Activated CD4-positive, alpha-beta memory T cell treated with anti-CD3 and anti-CD28 coated beads for 36 hours (primary cell): ENCODE measurements around the gene FAM25A. TPM values are rescaled to one million over a fixed set of nuclear protein-coding genes. Genes with fewer than 3 reads are reported as not detected.

Source experiments
- CTCF ChIA-PET: fragments of 350-600 bp; sonication (Branson Sonifier 250); formaldehyde crosslinking; loops from one replicate; lab custom pipeline; 2021; ENCODE audit warnings: antibody characterized with exemption, inconsistent platforms; lab: Charles Lee
- POLR2A ChIA-PET: fragments of 350-600 bp; sonication (Branson Sonifier 250); formaldehyde crosslinking; loops from one replicate; lab custom pipeline; 2021; ENCODE audit warnings: antibody characterized with exemption; lab: Charles Lee
- DNase-seq: peaks from one replicate; pipeline ENCODE4 v3.0.0-alpha.2; 2020
- H3K27ac Mint-ChIP-seq: one replicate; pipeline ENCODE4 v1.8.0; 2021; ENCODE audit warnings: mixed read lengths
- H3K27me3 Mint-ChIP-seq: one replicate; pipeline ENCODE4 v1.8.0; 2021; ENCODE audit warnings: mixed read lengths
- H3K36me3 Mint-ChIP-seq: one replicate; pipeline ENCODE4 v1.8.0; 2021; ENCODE audit warnings: mixed read lengths
- H3K4me1 Mint-ChIP-seq: one replicate; pipeline ENCODE4 v1.8.0; 2021; ENCODE audit warnings: low read depth, mixed read lengths
- H3K4me3 Mint-ChIP-seq: one replicate; pipeline ENCODE4 v1.8.0; 2021; ENCODE audit warnings: mild to moderate bottlenecking, mixed read lengths
- H3K9me3 Mint-ChIP-seq: one replicate; pipeline ENCODE4 v1.8.0; 2021; ENCODE audit warnings: mixed read lengths
- intact Hi-C: fragments of 100-400 bp; cut with micrococcal nuclease; formaldehyde crosslinking; loops from one replicate; pipeline ENCODE4 v1.15.1; 2023
- total RNA-seq, 2 experiments: library from RNA; stranded (reverse); gene quantifications; one replicate each; pipeline ENCODE4 v1.2.3, GENCODE V29; 2021

Gene FAM25A
- total RNA-seq, 2 experiments from 2014 or later = not detected

GRCh38 chr10:87053111-87053510 is 33.0 kb downstream of the FAM25A start:
- CTCF ChIA-PET = no interaction called here
- no peaks in the 10 kb centered on the region for H3K4me1 Mint-ChIP-seq
- H3K36me3 Mint-ChIP-seq = peaks cover 44% of the 10 kb centered on the region
- POLR2A ChIA-PET = no interaction called here
- no peak for DNase-seq
- intact Hi-C loops = no loop called here
- no peaks in the 10 kb centered on the region for H3K9me3 Mint-ChIP-seq
- H3K4me3 Mint-ChIP-seq = no peak overlapping the region
- H3K27me3 Mint-ChIP-seq = no peaks in the 10 kb centered on the region
- no peak overlapping the region for H3K27ac Mint-ChIP-seq

- ChIA-PET POLR2A (no interaction called here), CTCF (interaction anchor here (0.8 to 1.1 kb wide), 2 partner anchors 31 to 115 kb away, joined by 3 read pairs; no protein-coding TSS in a partner anchor)
- Mint-ChIP-seq H3K4me1 (no peaks in the 10 kb centered on the region), H3K27ac (no peak overlapping the region), H3K27me3 (no peaks in the 10 kb centered on the region), H3K9me3 (no peaks in the 10 kb centered on the region), H3K36me3 (peaks cover 44% of the 10 kb centered on the region), H3K4me3 (no peak overlapping the region)
- intact Hi-C loops = no loop called here
- no peak for DNase-seq
Observed at GRCh38 chr10:87053577-87054181, 33.6 kb downstream of the FAM25A start.

- Mint-ChIP-seq H3K4me3 (no peak overlapping the region), H3K27me3 (no peaks in the 10 kb centered on the region), H3K36me3 (peaks cover 46% of the 10 kb centered on the region), H3K4me1 (no peaks in the 10 kb centered on the region), H3K27ac (no peak overlapping the region), H3K9me3 (no peaks in the 10 kb centered on the region)
- intact Hi-C loops = no loop called here
- ChIA-PET POLR2A (interaction anchor here (0.8 to 1.0 kb wide), 2 partner anchors 13 to 30 kb away, joined by 3 to 5 read pairs; no protein-coding TSS in a partner anchor), CTCF (interaction anchor here (0.8 to 1.1 kb wide), 3 partner anchors 30 to 116 kb away, joined by 3 to 4 read pairs (median 3); no protein-coding TSS in a partner anchor)
- peak; percentile 46 for DNase-seq
Observed at GRCh38 chr10:87054373-87055295, 34.5 kb downstream of the FAM25A start.

GRCh38 chr10:87058171-87058570 is 38.1 kb downstream of the FAM25A start:
- no peak for DNase-seq
- Mint-ChIP-seq H3K27ac (no peak overlapping the region), H3K36me3 (peaks cover 42% of the 10 kb centered on the region), H3K4me1 (no peaks in the 10 kb centered on the region), H3K9me3 (no peaks in the 10 kb centered on the region), H3K27me3 (no peaks in the 10 kb centered on the region), H3K4me3 (no peak overlapping the region)
- ChIA-PET CTCF (no interaction called here), POLR2A (no interaction called here)
- intact Hi-C loops = no loop called here

- ChIA-PET POLR2A (interaction anchor here (1.0 kb wide), 1 partner anchor 18 kb away, joined by 3 read pairs; no protein-coding TSS in a partner anchor), CTCF (no interaction called here)
- Mint-ChIP-seq H3K4me1 (no peaks in the 10 kb centered on the region), H3K27ac (no peak overlapping the region), H3K27me3 (no peaks in the 10 kb centered on the region), H3K9me3 (no peaks in the 10 kb centered on the region), H3K36me3 (peaks cover 46% of the 10 kb centered on the region), H3K4me3 (no peak overlapping the region)
- intact Hi-C loops = no loop called here
- no peak for DNase-seq
Observed at GRCh38 chr10:87059401-87059800, 39.3 kb downstream of the FAM25A start.

GRCh38 chr10:87060280-87060928 is 40.3 kb downstream of the FAM25A start:
- Mint-ChIP-seq H3K27ac (no peak overlapping the region), H3K4me1 (no peaks in the 10 kb centered on the region), H3K4me3 (no peak overlapping the region), H3K9me3 (no peaks in the 10 kb centered on the region), H3K36me3 (peaks cover 48% of the 10 kb centered on the region), H3K27me3 (no peaks in the 10 kb centered on the region)
- ChIA-PET CTCF (no interaction called here), POLR2A (no interaction called here)
- DNase-seq = no peak
- intact Hi-C loops = no loop called here

GRCh38 chr10:87064651-87065050 is 44.6 kb downstream of the FAM25A start:
- intact Hi-C loops = no loop called here
- CTCF ChIA-PET = no interaction called here
- no peaks in the 10 kb centered on the region for H3K27me3 Mint-ChIP-seq
- peaks cover 58% of the 10 kb centered on the region for H3K36me3 Mint-ChIP-seq
- no peak overlapping the region for H3K27ac Mint-ChIP-seq
- no peak overlapping the region for H3K4me3 Mint-ChIP-seq
- POLR2A ChIA-PET = no interaction called here
- DNase-seq = no peak
- no peaks in the 10 kb centered on the region for H3K4me1 Mint-ChIP-seq
- H3K9me3 Mint-ChIP-seq = no peaks in the 10 kb centered on the region

GRCh38 chr10:87066178-87066577 is 46.1 kb downstream of the FAM25A start:
- Mint-ChIP-seq H3K9me3 (no peaks in the 10 kb centered on the region), H3K27me3 (no peaks in the 10 kb centered on the region), H3K27ac (no peak overlapping the region), H3K4me3 (no peak overlapping the region), H3K36me3 (peaks cover 49% of the 10 kb centered on the region), H3K4me1 (no peaks in the 10 kb centered on the region)
- ChIA-PET CTCF (no interaction called here), POLR2A (no interaction called here)
- no peak for DNase-seq
- intact Hi-C loops = no loop called here

- H3K4me1 Mint-ChIP-seq = no peaks in the 10 kb centered on the region
- no peaks in the 10 kb centered on the region for H3K9me3 Mint-ChIP-seq
- no peak for DNase-seq
- CTCF ChIA-PET = interaction anchor here (0.6 kb wide), 1 partner anchor 264 kb away, joined by 3 read pairs; no protein-coding TSS in a partner anchor
- no peaks in the 10 kb centered on the region for H3K27me3 Mint-ChIP-seq
- POLR2A ChIA-PET = no interaction called here
- H3K36me3 Mint-ChIP-seq = peaks cover 54% of the 10 kb centered on the region
- no peak overlapping the region for H3K4me3 Mint-ChIP-seq
- no peak overlapping the region for H3K27ac Mint-ChIP-seq
- intact Hi-C loops = no loop called here
Observed at GRCh38 chr10:87066865-87067264, 46.8 kb downstream of the FAM25A start.

- CTCF ChIA-PET = no interaction called here
- Mint-ChIP-seq H3K4me3 (no peak overlapping the region), H3K36me3 (peaks cover 61% of the 10 kb centered on the region), H3K4me1 (no peaks in the 10 kb centered on the region), H3K27me3 (no peaks in the 10 kb centered on the region), H3K27ac (no peak overlapping the region), H3K9me3 (no peaks in the 10 kb centered on the region)
- intact Hi-C loops = no loop called here
- POLR2A ChIA-PET = no interaction called here
- no peak for DNase-seq
Observed at GRCh38 chr10:87068281-87068680, 48.2 kb downstream of the FAM25A start.

GRCh38 chr10:87072449-87072848 is 52.4 kb downstream of the FAM25A start:
- peaks cover 4% of the 10 kb centered on the region for H3K4me1 Mint-ChIP-seq
- no peak for DNase-seq
- ChIA-PET CTCF (no interaction called here), POLR2A (no interaction called here)
- H3K4me3 Mint-ChIP-seq = no peak overlapping the region
- H3K36me3 Mint-ChIP-seq = peaks cover 38% of the 10 kb centered on the region
- H3K9me3 Mint-ChIP-seq = no peaks in the 10 kb centered on the region
- no peak overlapping the region for H3K27ac Mint-ChIP-seq
- no peaks in the 10 kb centered on the region for H3K27me3 Mint-ChIP-seq
- intact Hi-C loops = no loop called here
